Spleen (tissue), 11 donors: Measurements from ENCODE around the gene BTNL9. TPM values are rescaled to one million over a fixed set of nuclear protein-coding genes. Genes with fewer than 3 reads are reported as not detected.

Experiments
- DNase-seq: peaks from one replicate; pipeline ENCODE4 v3.0.0-alpha.2; 2020
- H3K27ac ChIP-seq, 8 donors: fragments of 200-600 bp; sonication (generic) in 7 of 8; 1 replicate in 4 of 8; 2 replicates in 4 of 8; pipeline versions ENCODE4 v1.5.0 to v1.8.0; 2016 to 2021; ENCODE audit warnings: inconsistent platforms in 4 of 8, mild to moderate bottlenecking in 4 of 8, moderate library complexity in 1 of 8
- H3K27me3 ChIP-seq, 7 donors: fragments of 200-600 bp; sonication (generic) in 6 of 7; replicated peaks in 1 of 7; 1 replicate in 4 of 7; 2 replicates in 3 of 7; pipeline versions ENCODE4 v1.5.0 to v1.8.0; 2016 to 2021; ENCODE audit warnings: inconsistent platforms in 3 of 7, mild to moderate bottlenecking in 1 of 7
- H3K36me3 ChIP-seq, 6 donors: fragments of 200-600 bp; sonication (generic) in 5 of 6; 1 replicate in 4 of 6; 2 replicates in 2 of 6; pipeline versions ENCODE4 v1.5.0 to v1.8.0; 2016 to 2021; ENCODE audit warnings: inconsistent platforms in 2 of 6
- H3K4me1 ChIP-seq, 6 donors: fragments of 200-600 bp; sonication (generic) in 5 of 6; 1 replicate in 3 of 6; 2 replicates in 3 of 6; pipeline versions ENCODE4 v1.5.0 to v1.8.0; 2016 to 2021; ENCODE audit warnings: inconsistent platforms in 3 of 6
- H3K4me3 ChIP-seq, 8 donors: fragments of 200-600 bp; sonication (generic) in 7 of 8; 1 replicate in 4 of 8; 2 replicates in 4 of 8; pipeline versions ENCODE4 v1.5.0 to v1.8.0; 2016 to 2021; ENCODE audit warnings: inconsistent platforms in 4 of 8, mild to moderate bottlenecking in 4 of 8, moderate library complexity in 2 of 8
- H3K9me3 ChIP-seq, 8 donors: fragments of 200-600 bp; sonication (generic) in 7 of 8; 1 replicate in 4 of 8; 2 replicates in 4 of 8; pipeline versions ENCODE4 v1.5.0 to v1.8.0; 2016 to 2021; ENCODE audit warnings: inconsistent platforms in 4 of 8
- CTCF ChIP-seq, 11 experiments: fragments of 200-600 bp in 7 of 11; fragments of 450-650 bp in 4 of 11; sonication (generic) in 4 of 11; IDR thresholded peaks in 8 of 11; conservative IDR thresholded peaks in 3 of 11; 1 replicate in 7 of 11; 2 replicates in 4 of 11; pipeline versions ENCODE4 v1.4.0 to v1.8.0; 2016 to 2021; ENCODE audit warnings: antibody characterized with exemption in 11 of 11, inconsistent platforms in 4 of 11, mild to moderate bottlenecking in 1 of 11
- POLR2A ChIP-seq, 3 donors: fragments of 450-650 bp; IDR thresholded peaks; one replicate each; pipeline ENCODE4 v1.5.1; 2017; ENCODE audit warnings: antibody characterized with exemption in 3 of 3, mild to moderate bottlenecking in 1 of 3
- POLR2AphosphoS5 ChIP-seq, 3 donors: sonication (generic); formaldehyde crosslinking; IDR thresholded peaks; one replicate each; pipeline ENCODE4 v1.5.1; 2017; ENCODE audit warnings: antibody characterized with exemption in 3 of 3
- WGBS, 5 donors: extraction: QIAGEN DNeasy Blood & Tissue Kit in 3 of 5; methylation state at CpG; one replicate each; pipeline versions ENCODE4 v1.1.5 to v1.1.7; 2013 to 2018; 5-methylcytosine and 5-hydroxymethylcytosine counted together
- intact Hi-C: fragments of 100-400 bp; cut with DNase I; formaldehyde crosslinking; loops from one replicate; pipeline ENCODE4 v1.15.0; 2023; ENCODE audit warnings: low total_unique reads
- polyA plus RNA-seq, 3 donors: library from polyadenylated mRNA; stranded (reverse); fragments of 200-250 nt; gene quantifications; one replicate each; pipeline ENCODE4 v1.2.1, GENCODE V29; 2013
- total RNA-seq, 7 donors: library from RNA; depleted of rRNA in 3 of 7; stranded (reverse); fragments of >200 nt in 3 of 7; fragmentation: NEBNext Ultra II Directional in 4 of 7; extraction: Animal tissue kit (Norgen Biotek cat#: 25700) in 4 of 7; gene quantifications; one replicate each; pipeline versions ENCODE4 v1.1.0 to v1.2.1, GENCODE V29; 2016 to 2021
- donor health status: healthy with polysubstance abuse.
- donor health status: DM: no; HTN: no; CAD: no; lungs with moderate emphysema.
- donor health status: DM: no; HTN: no; CAD: no.
- donor health status: Bipolar disorder and iron deficiency.
- donor health status: healthy.
- donor health status: DM: no; HTN: no; CAD: no.
- donor health status: DM: yes; HTN: yes; CAD: no.

The BTNL9 gene
- total and polyA plus RNA-seq, 10 donors: 17.2 to 123 (median 85.7) TPM

GRCh38 chr5:181042036-181042713, 2.1 kb downstream of the BTNL9 start:
- no peaks in the 10 kb centered on the region for H3K9me3 ChIP-seq
- peak; percentile 33 for DNase-seq
- H3K4me3 ChIP-seq: peak overlapping the region in 5 of 8 donors; percentile 1 to 65 (median 22)
- TF ChIP-seq CTCF (IDR thresholded peaks at IDR 0.05 in 8 of 11, conservative IDR thresholded peaks at IDR 0.05 in 3 of 11) (no peak), POLR2AphosphoS5 (IDR thresholded peaks at IDR 0.05) (no peak), POLR2A (IDR thresholded peaks at IDR 0.05) (no peak)
- H3K27me3 ChIP-seq: peaks cover 0 to 80% (median 0%) of the 10 kb centered on the region in 7 donors
- 57 to 64% (median 61%) methylated on average over 15 of the region's 15 CpGs for WGBS, 5 donors
- peak overlapping the region in 3 of 8 donors; percentile 2 to 19 (median 5) for H3K27ac ChIP-seq
- H3K36me3 ChIP-seq: no peaks in the 10 kb centered on the region
- peaks cover 0 to 42% (median 3%) of the 10 kb centered on the region in 6 donors for H3K4me1 ChIP-seq
- intact Hi-C loops: no loop called here

GRCh38 chr5:181042722-181043121, 2.7 kb downstream of the BTNL9 start:
- TF ChIP-seq POLR2AphosphoS5 (IDR thresholded peaks at IDR 0.05): no peak
- no peak for TF ChIP-seq CTCF (IDR thresholded peaks at IDR 0.05 in 8 of 11, conservative IDR thresholded peaks at IDR 0.05 in 3 of 11)
- TF ChIP-seq POLR2A (IDR thresholded peaks at IDR 0.05): no peak
- peaks cover 0 to 80% (median 2%) of the 10 kb centered on the region in 7 donors for H3K27me3 ChIP-seq
- intact Hi-C loops: no loop called here
- WGBS, 5 donors: 71 to 80% (median 73%) methylated on average over 11 of the region's 11 CpGs
- no peaks in the 10 kb centered on the region for H3K9me3 ChIP-seq
- peak overlapping the region in 4 of 8 donors; percentile 8 to 65 (median 30) for H3K4me3 ChIP-seq
- peaks cover 0 to under 1% (median 0%) of the 10 kb centered on the region in 6 donors for H3K36me3 ChIP-seq
- peak; percentile 46 for DNase-seq
- H3K27ac ChIP-seq: peak overlapping the region in 3 of 8 donors; percentile 2 to 19 (median 5)
- H3K4me1 ChIP-seq: peaks cover 0 to 44% (median 3%) of the 10 kb centered on the region in 6 donors

GRCh38 chr5:181043285-181044092, 3.4 kb downstream of the BTNL9 start:
- Histone ChIP-seq H3K27ac (peak overlapping the region in 2 of 8 donors; percentile 17 to 28), H3K27me3 (peaks cover 0 to 80% (median 7%) of the 10 kb centered on the region in 7 donors), H3K9me3 (no peaks in the 10 kb centered on the region), H3K4me3 (peak overlapping the region in 2 of 8 donors; percentile 22 to 65), H3K36me3 (peaks cover 0 to 7% (median 0%) of the 10 kb centered on the region in 6 donors), H3K4me1 (peaks cover 0 to 43% (median 3%) of the 10 kb centered on the region in 6 donors)
- TF ChIP-seq POLR2A (IDR thresholded peaks at IDR 0.05) (no peak), CTCF (IDR thresholded peaks at IDR 0.05 in 8 of 11, conservative IDR thresholded peaks at IDR 0.05 in 3 of 11) (peak in 5 of 11 experiments; percentile 12 to 31 (median 27))
- DNase-seq: peak; percentile 69
- intact Hi-C loops: no loop called here
- WGBS, 5 donors: 68 to 75% (median 74%) methylated on average over 12 of the region's 12 CpGs
